ENCODE data around the gene PRKCE. TPM values are rescaled to one million over a fixed set of nuclear protein-coding genes. Genes with fewer than 3 reads are reported as not detected.

PRKCE gene
- total and polyA plus RNA-seq, 2 of the 8 experiments (the other 6 are each of a cell fraction or from before 2014, with no cell fraction given), result 0.54 to 2.1 TPM

GRCh38 chr2:46098621-46099062 lies 447.2 kb downstream of the PRKCE start (continued):
- TF ChIP-seq CHD7 (IDR thresholded peaks at IDR 0.05; ENCODE audit: insufficient replicate concordance, low read length) (no peak), TBP (IDR thresholded peaks at IDR 0.05; ENCODE audit: low read depth, low read length) (no peak), TCF12 (IDR thresholded peaks at IDR 0.05; ENCODE audit: low read depth, low read length) (no peak), PHF8 (conservative IDR thresholded peaks at IDR 0.05; ENCODE audit: low read depth, low read length) (no peak), EZH2 (IDR thresholded peaks at IDR 0.05; ENCODE audit: low read depth, low read length, severe bottlenecking) (no peak), RXRA (IDR thresholded peaks at IDR 0.05; ENCODE audit: insufficient read depth, low read depth, low read length) (no peak)
